Measurements from ENCODE around the gene SOD3. TPM values are rescaled to one million over a fixed set of nuclear protein-coding genes. Genes with fewer than 3 reads are reported as not detected.

The SOD3 gene
- total RNA-seq, 4 donors from 2014 or later, result 5.0 to 120 (median 25.2) TPM

GRCh38 chr4:24810871-24811631 lies 15.7 kb downstream of the SOD3 start:
- TF ChIP-seq POLR2A (IDR thresholded peaks at IDR 0.05) (no peak), CTCF (IDR thresholded peaks at IDR 0.05) (no peak)
- intact Hi-C loops (cut with DNase I), result no loop called here

GRCh38 chr4:24813732-24814131 lies 18.4 kb downstream of the SOD3 start:
- Histone ChIP-seq H3K9me3 (no peaks in the 10 kb centered on the region), H3K36me3 (peaks cover 0 to 26% (median 0%) of the 10 kb centered on the region in 3 donors), H3K27ac (no peak overlapping the region)

More at GRCh38 chr4:24810871-24811631, 15.7 kb downstream of the SOD3 start:
- no peaks in the 10 kb centered on the region for H3K4me1 ChIP-seq
- DNase-seq, result no peak
- H3K9me3 ChIP-seq, result no peaks in the 10 kb centered on the region
- H3K27ac ChIP-seq, result peak overlapping the region in 1 of 4 donors; percentile 38
- peaks cover 0 to 5% (median 0%) of the 10 kb centered on the region in 3 donors for H3K36me3 ChIP-seq
- WGBS, 2 donors, result 79 to 93% methylated on average over 4 of the region's 6 CpGs
- no peak overlapping the region for H3K4me3 ChIP-seq
- H3K27me3 ChIP-seq, result no peaks in the 10 kb centered on the region

GRCh38 chr4:24816797-24817196 lies 21.4 kb downstream of the SOD3 start:
- Histone ChIP-seq H3K4me3 (no peak overlapping the region), H3K4me1 (no peaks in the 10 kb centered on the region), H3K36me3 (peaks cover 0 to 40% (median 0%) of the 10 kb centered on the region in 3 donors), H3K27me3 (no peaks in the 10 kb centered on the region), H3K27ac (no peak overlapping the region), H3K9me3 (no peaks in the 10 kb centered on the region)
- 74 to 87% methylated on average over 15 to 18 of the region's 18 CpGs for WGBS, 2 donors
- TF ChIP-seq CTCF (IDR thresholded peaks at IDR 0.05) (no peak), POLR2A (IDR thresholded peaks at IDR 0.05) (no peak)
- intact Hi-C loops (cut with DNase I), result no loop called here
- DNase-seq, result no peak

More at GRCh38 chr4:24813732-24814131, 18.4 kb downstream of the SOD3 start:
- no peak overlapping the region for H3K4me3 ChIP-seq
- DNase-seq, result no peak
- H3K27me3 ChIP-seq, result no peaks in the 10 kb centered on the region
- intact Hi-C loops (cut with DNase I), result no loop called here
- TF ChIP-seq CTCF (IDR thresholded peaks at IDR 0.05) (no peak), POLR2A (IDR thresholded peaks at IDR 0.05) (no peak)
- 82 to 84% methylated on average over 2 of the region's 2 CpGs for WGBS, 2 donors
- H3K4me1 ChIP-seq, result no peaks in the 10 kb centered on the region

- Histone ChIP-seq H3K27ac (no peak overlapping the region), H3K4me1 (peaks cover 0 to 4% (median 0%) of the 10 kb centered on the region in 3 donors), H3K27me3 (no peaks in the 10 kb centered on the region), H3K36me3 (peaks cover 0 to 35% (median 0%) of the 10 kb centered on the region in 3 donors), H3K9me3 (no peaks in the 10 kb centered on the region), H3K4me3 (no peak overlapping the region)
- no peak for DNase-seq
- intact Hi-C loops (cut with DNase I), result no loop called here
- TF ChIP-seq CTCF (IDR thresholded peaks at IDR 0.05) (no peak), POLR2A (IDR thresholded peaks at IDR 0.05) (no peak)
These were observed 25.2 kb downstream of the SOD3 start for GRCh38 chr4:24820541-24820940.

GRCh38 chr4:24824720-24825119 lies 29.3 kb downstream of the SOD3 start:
- H3K27ac ChIP-seq, result no peak overlapping the region
- H3K9me3 ChIP-seq, result no peaks in the 10 kb centered on the region
- WGBS, 2 donors, result 36 to 43% methylated on average over 5 to 7 of the region's 7 CpGs
- TF ChIP-seq CTCF (IDR thresholded peaks at IDR 0.05), result no peak
- no peak for TF ChIP-seq POLR2A (IDR thresholded peaks at IDR 0.05)
- peaks cover 0 to 4% (median 0%) of the 10 kb centered on the region in 3 donors for H3K4me1 ChIP-seq
- DNase-seq, result no peak
- intact Hi-C loops (cut with DNase I), result no loop called here
- no peak overlapping the region for H3K4me3 ChIP-seq
- no peaks in the 10 kb centered on the region for H3K27me3 ChIP-seq
- H3K36me3 ChIP-seq, result peaks cover 0 to 23% (median 0%) of the 10 kb centered on the region in 3 donors

All from esophagus squamous epithelium (tissue), 5 donors.